ENCODE measurements around the gene HMGB4.

The HMGB4 gene

GRCh38 chr1:33848205-33848937, 15.5 kb upstream of the HMGB4 start:
- DNase-seq (ENCODE audit: low read depth) = no peak
- no peak overlapping the region for H3K4me3 ChIP-seq (ENCODE audit: low read depth, low read length)
- TF ChIP-seq MYC (IDR thresholded peaks at IDR 0.05; ENCODE audit: low read depth, low read length) (no peak), MAX (IDR thresholded peaks at IDR 0.05; ENCODE audit: low read depth, low read length) (no peak), CTCF (IDR thresholded peaks at IDR 0.05; ENCODE audit: low read depth, low read length) (no peak), POLR2A (IDR thresholded peaks at IDR 0.05; ENCODE audit: extremely low read depth, insufficient read length) (no peak)

GRCh38 chr1:33849211-33849610, 14.7 kb upstream of the HMGB4 start:
- no peak overlapping the region for H3K4me3 ChIP-seq (ENCODE audit: low read depth, low read length)
- TF ChIP-seq MAX (IDR thresholded peaks at IDR 0.05; ENCODE audit: low read depth, low read length) = no peak
- TF ChIP-seq CTCF (IDR thresholded peaks at IDR 0.05; ENCODE audit: low read depth, low read length) = no peak
- TF ChIP-seq MYC (IDR thresholded peaks at IDR 0.05; ENCODE audit: low read depth, low read length) = no peak
- TF ChIP-seq POLR2A (IDR thresholded peaks at IDR 0.05; ENCODE audit: extremely low read depth, insufficient read length) = no peak
- DNase-seq (ENCODE audit: low read depth) = no peak

- no peak overlapping the region for H3K4me3 ChIP-seq (ENCODE audit: low read depth, low read length)
- DNase-seq (ENCODE audit: low read depth) = no peak
- TF ChIP-seq MAX (IDR thresholded peaks at IDR 0.05; ENCODE audit: low read depth, low read length) = no peak
- TF ChIP-seq CTCF (IDR thresholded peaks at IDR 0.05; ENCODE audit: low read depth, low read length) = no peak
Observed at GRCh38 chr1:33850481-33850880, 13.4 kb upstream of the HMGB4 start.

- no peak for DNase-seq (ENCODE audit: low read depth)
- no peak for TF ChIP-seq CTCF (IDR thresholded peaks at IDR 0.05; ENCODE audit: low read depth, low read length)
- no peak for TF ChIP-seq MAX (IDR thresholded peaks at IDR 0.05; ENCODE audit: low read depth, low read length)
- no peak for TF ChIP-seq MYC (IDR thresholded peaks at IDR 0.05; ENCODE audit: low read depth, low read length)
- no peak for TF ChIP-seq POLR2A (IDR thresholded peaks at IDR 0.05; ENCODE audit: extremely low read depth, insufficient read length)
Observed at GRCh38 chr1:33852711-33853110, 11.2 kb upstream of the HMGB4 start.

GRCh38 chr1:33853431-33853830, 10.4 kb upstream of the HMGB4 start:
- TF ChIP-seq POLR2A (IDR thresholded peaks at IDR 0.05; ENCODE audit: extremely low read depth, insufficient read length) (no peak), CTCF (IDR thresholded peaks at IDR 0.05; ENCODE audit: low read depth, low read length) (no peak), MYC (IDR thresholded peaks at IDR 0.05; ENCODE audit: low read depth, low read length) (no peak), MAX (IDR thresholded peaks at IDR 0.05; ENCODE audit: low read depth, low read length) (no peak)
- DNase-seq (ENCODE audit: low read depth) = no peak
- H3K4me3 ChIP-seq (ENCODE audit: low read depth, low read length) = no peak overlapping the region

More at GRCh38 chr1:33852711-33853110, 11.2 kb upstream of the HMGB4 start:
- H3K4me3 ChIP-seq (ENCODE audit: low read depth, low read length) = no peak overlapping the region
